Keratinocyte (primary cell): ENCODE measurements around the gene NKX2-4.

Experiments used
- CTCF ChIP-seq, 3 experiments: IDR thresholded peaks in 1 of 3; conservative IDR thresholded peaks in 1 of 3; optimal IDR thresholded peaks in 1 of 3; 2 replicates in 2 of 3; 3 replicates in 1 of 3; pipeline versions ENCODE3 to v1.5.1; 2011; ENCODE audit warnings: low read length in 3 of 3, mild to moderate bottlenecking in 3 of 3, moderate library complexity in 2 of 3, control low read depth in 1 of 3, inconsistent platforms in 1 of 3; ENCODE audit not compliant: insufficient read depth in 2 of 3; ENCODE audit errors: extremely low read depth in 1 of 3
- EZH2 ChIP-seq: IDR thresholded peaks from one replicate; pipeline ENCODE4 v1.6.1; 2012; ENCODE audit warnings: inconsistent platforms, mild to moderate bottlenecking, low read length, moderate library complexity

GRCh38 chr20:21433329-21433890 lies 36.1 kb upstream of the NKX2-4 start:
- no peak for TF ChIP-seq CTCF (optimal IDR thresholded peaks at IDR 0.05 in 1 of 3, IDR thresholded peaks at IDR 0.05 in 1 of 3, conservative IDR thresholded peaks at IDR 0.05 in 1 of 3; ENCODE audit: extremely low read depth in 1 of 3, insufficient read depth in 2 of 3, low read length in 3 of 3)
- no peak for TF ChIP-seq EZH2
